Measurements from ENCODE around the gene DOCK2. TPM values are rescaled to one million over a fixed set of nuclear protein-coding genes. Genes with fewer than 3 reads are reported as not detected.

Gene DOCK2
- total RNA-seq, 1 experiment from 2014 or later: not detected

GRCh38 chr5:169842699-169843098 is 205.6 kb downstream of the DOCK2 start:
- Mint-ChIP-seq H3K27me3 (ENCODE audit: unreplicated experiment) (peaks cover 48% of the 10 kb centered on the region), H3K27ac (ENCODE audit: unreplicated experiment) (no peak overlapping the region), H3K4me1 (ENCODE audit: low read depth, unreplicated experiment) (no peaks in the 10 kb centered on the region), H3K4me3 (ENCODE audit: low read depth, unreplicated experiment) (no peak overlapping the region), H3K36me3 (ENCODE audit: insufficient read depth, unreplicated experiment) (no peaks in the 10 kb centered on the region), H3K9me3 (ENCODE audit: low read depth, unreplicated experiment) (peaks cover 2% of the 10 kb centered on the region)
- CTCF ChIA-PET: no interaction called here
- DNase-seq: no peak
- intact Hi-C loops (cut with micrococcal nuclease; ENCODE audit: unreplicated experiment): no loop called here
- no TSS peak for BruUV-seq (replicated peaks)
- no peak for TF ChIP-seq CTCF (IDR thresholded peaks at IDR 0.05; ENCODE audit: unreplicated experiment)

- Mint-ChIP-seq H3K27me3 (ENCODE audit: unreplicated experiment) (peaks cover 51% of the 10 kb centered on the region), H3K4me1 (ENCODE audit: low read depth, unreplicated experiment) (no peaks in the 10 kb centered on the region), H3K27ac (ENCODE audit: unreplicated experiment) (no peak overlapping the region), H3K36me3 (ENCODE audit: insufficient read depth, unreplicated experiment) (no peaks in the 10 kb centered on the region), H3K4me3 (ENCODE audit: low read depth, unreplicated experiment) (no peak overlapping the region), H3K9me3 (ENCODE audit: low read depth, unreplicated experiment) (peaks cover 7% of the 10 kb centered on the region)
- no peak for TF ChIP-seq CTCF (IDR thresholded peaks at IDR 0.05; ENCODE audit: unreplicated experiment)
- no peak for DNase-seq
- BruUV-seq (replicated peaks): no TSS peak
- CTCF ChIA-PET: no interaction called here
- intact Hi-C loops (cut with micrococcal nuclease; ENCODE audit: unreplicated experiment): no loop called here
Measured at GRCh38 chr5:169847519-169847918, 210.4 kb downstream of the DOCK2 start.

- no peak overlapping the region for H3K4me3 Mint-ChIP-seq (ENCODE audit: low read depth, unreplicated experiment)
- peaks cover 43% of the 10 kb centered on the region for H3K27me3 Mint-ChIP-seq (ENCODE audit: unreplicated experiment)
- no peaks in the 10 kb centered on the region for H3K4me1 Mint-ChIP-seq (ENCODE audit: low read depth, unreplicated experiment)
- no peaks in the 10 kb centered on the region for H3K36me3 Mint-ChIP-seq (ENCODE audit: insufficient read depth, unreplicated experiment)
- H3K9me3 Mint-ChIP-seq (ENCODE audit: low read depth, unreplicated experiment): peaks cover 7% of the 10 kb centered on the region
- DNase-seq: no peak
- TF ChIP-seq CTCF (IDR thresholded peaks at IDR 0.05; ENCODE audit: unreplicated experiment): no peak
- no TSS peak for BruUV-seq (replicated peaks)
- intact Hi-C loops (cut with micrococcal nuclease; ENCODE audit: unreplicated experiment): no loop called here
- CTCF ChIA-PET: no interaction called here
- no peak overlapping the region for H3K27ac Mint-ChIP-seq (ENCODE audit: unreplicated experiment)
Measured at GRCh38 chr5:169848271-169848670, 211.2 kb downstream of the DOCK2 start.

- Mint-ChIP-seq H3K9me3 (ENCODE audit: low read depth, unreplicated experiment) (peaks cover 7% of the 10 kb centered on the region), H3K27me3 (ENCODE audit: unreplicated experiment) (peaks cover 41% of the 10 kb centered on the region), H3K4me3 (ENCODE audit: low read depth, unreplicated experiment) (no peak overlapping the region), H3K4me1 (ENCODE audit: low read depth, unreplicated experiment) (no peaks in the 10 kb centered on the region), H3K36me3 (ENCODE audit: insufficient read depth, unreplicated experiment) (no peaks in the 10 kb centered on the region), H3K27ac (ENCODE audit: unreplicated experiment) (no peak overlapping the region)
- no peak for TF ChIP-seq CTCF (IDR thresholded peaks at IDR 0.05; ENCODE audit: unreplicated experiment)
- no TSS peak for BruUV-seq (replicated peaks)
- no peak for DNase-seq
- intact Hi-C loops (cut with micrococcal nuclease; ENCODE audit: unreplicated experiment): no loop called here
- CTCF ChIA-PET: no interaction called here
Measured at GRCh38 chr5:169848792-169849191, 211.7 kb downstream of the DOCK2 start.

Data from Calu3 (cell line).